Activated naive CD8-positive, alpha-beta T cell treated with anti-CD3 and anti-CD28 coated beads, Interleukin-2, amount 50 U/mL, for 16 hours (primary cell): Measurements from ENCODE around the gene KRT3.

Experiments used
- DNase-seq: peaks from one replicate; pipeline ENCODE4 v3.0.0-alpha.2; 2020; ENCODE audit warnings: low read depth, low spot score

The KRT3 gene

DNA sequence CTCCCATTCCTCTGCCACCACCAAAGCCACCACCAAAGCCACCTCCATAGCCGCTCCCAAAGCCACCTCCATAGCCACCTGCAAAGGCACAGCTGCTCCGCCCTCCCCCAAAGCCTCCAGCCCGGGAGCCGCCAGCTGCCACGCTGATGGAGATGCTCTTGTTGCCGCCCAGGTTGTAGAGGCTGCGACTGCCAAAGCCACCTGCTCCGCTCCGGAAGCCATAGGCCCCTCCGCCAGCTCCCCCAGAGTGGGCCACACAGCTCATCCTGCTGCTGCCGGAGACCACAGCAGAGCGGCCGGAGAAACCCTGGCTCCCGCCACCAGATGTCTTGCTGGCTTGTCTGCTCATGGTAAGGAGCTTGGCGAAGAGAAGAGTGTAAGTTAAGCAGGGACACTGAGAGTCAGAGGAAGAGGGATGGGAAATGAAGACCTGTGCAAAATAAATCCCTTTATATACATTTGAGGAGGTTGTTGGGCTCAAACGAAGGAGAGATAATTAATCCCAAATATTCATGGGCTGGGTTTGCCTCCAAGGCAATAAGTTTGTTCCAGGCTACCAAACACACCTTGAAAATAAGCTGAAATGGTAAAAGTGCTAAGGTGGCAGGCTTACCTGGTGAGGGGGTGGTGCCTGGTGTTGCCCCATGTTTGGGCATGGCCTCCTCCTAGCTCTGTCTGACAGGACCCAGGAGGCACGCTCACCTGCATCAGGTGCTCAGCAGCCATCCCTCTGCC, at the start of gene KRT3:
Gene KRT3 (minus strand): TSS at position 424 of the 735 bp plus-strand sequence. CDS start 75 bp downstream, at position 349.
- no peak for DNase-seq

DNA sequence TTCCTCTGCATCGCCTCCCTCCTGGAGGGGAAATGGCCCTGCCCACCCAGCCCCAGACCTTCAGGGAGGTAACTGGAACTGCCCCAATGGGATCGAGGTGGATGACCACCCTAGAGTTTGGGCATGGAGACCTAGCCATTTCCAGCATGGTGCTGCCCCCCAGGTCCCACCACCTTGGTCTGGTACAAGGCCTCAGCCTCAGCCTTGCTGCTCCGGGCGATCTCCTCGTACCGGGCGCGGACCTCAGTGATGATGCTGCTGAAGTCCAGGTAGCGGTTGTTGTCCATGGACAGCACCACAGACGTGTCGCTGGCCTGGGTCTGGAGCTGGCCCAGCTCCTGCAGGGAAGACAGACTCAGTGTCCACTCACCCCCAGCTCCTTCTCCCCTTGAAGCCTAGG, 48.5 kb upstream of the KRT3 start:
- no peak for DNase-seq

DNA sequence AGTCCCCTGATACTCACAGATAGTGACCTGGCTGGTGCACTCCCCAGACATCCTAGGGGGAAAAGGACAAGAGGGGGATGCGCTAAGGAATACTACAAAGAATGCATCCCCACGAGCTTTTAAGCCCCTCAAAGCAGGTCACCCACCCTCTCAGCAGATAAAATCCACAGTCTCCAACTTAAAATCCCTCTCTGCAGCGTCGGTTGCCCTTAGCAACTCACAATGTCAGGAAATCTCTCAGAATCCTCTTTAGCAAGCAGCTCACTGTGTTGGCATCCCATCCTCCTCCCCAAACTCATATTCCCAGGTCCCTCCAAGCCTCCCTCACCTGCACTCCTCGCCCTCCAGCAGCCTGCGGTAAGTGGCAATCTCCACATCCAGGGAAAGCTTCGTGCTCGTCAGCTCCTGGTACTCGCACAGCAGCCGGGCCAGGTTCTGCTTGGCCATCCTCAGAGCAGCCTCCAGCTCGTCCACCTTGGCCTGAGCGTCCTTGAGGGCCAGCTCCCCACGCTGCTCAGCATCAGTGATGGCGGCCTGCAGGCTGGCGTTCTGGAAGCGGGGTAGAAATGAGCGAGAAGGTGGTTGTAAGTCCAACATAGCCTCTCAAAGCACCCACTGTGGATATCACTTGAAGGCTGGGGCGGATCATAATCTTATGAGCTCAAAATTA, 43.7 kb upstream of the KRT3 start:
- DNase-seq = no peak

DNA sequence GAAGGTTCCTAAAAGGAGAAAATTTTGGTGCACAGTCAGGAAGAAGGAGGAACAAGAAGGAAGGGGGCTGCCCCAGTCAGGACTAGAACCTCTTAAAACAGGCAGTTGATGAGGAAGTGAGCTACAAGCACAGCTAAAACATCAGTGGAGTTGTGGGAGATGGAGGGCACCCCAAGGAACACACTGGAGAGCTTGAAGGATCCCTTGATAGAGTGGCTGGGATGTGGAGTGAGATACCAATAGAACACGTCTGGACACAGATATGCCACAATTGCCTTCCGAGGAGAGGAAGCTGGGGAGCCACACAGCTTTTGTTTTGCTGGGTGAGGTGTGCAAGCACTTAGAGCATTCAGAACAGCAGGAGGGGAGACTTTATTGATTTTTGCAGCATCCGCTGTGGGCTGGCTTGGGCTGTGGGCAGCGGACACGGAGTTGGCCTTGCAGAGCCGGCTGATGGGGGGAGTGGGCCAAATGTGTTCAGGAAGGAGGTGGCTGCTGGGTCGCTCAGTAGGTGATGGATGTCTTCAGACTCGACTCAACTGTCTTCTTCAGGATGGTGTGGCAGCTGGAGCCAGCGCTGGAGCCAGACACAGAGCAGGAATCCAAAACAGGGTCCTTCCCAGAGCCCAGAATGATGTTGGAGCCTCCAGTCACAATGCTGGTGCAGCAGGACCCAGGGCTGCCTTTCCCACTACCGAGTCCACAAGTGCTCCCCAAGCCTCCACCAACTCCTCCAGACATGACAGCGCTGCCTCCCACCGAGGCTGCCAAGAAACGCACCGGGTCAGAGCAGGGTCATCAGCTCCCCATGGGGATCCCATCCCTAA, 42.9 kb upstream of the KRT3 start:
- no peak for DNase-seq

DNA sequence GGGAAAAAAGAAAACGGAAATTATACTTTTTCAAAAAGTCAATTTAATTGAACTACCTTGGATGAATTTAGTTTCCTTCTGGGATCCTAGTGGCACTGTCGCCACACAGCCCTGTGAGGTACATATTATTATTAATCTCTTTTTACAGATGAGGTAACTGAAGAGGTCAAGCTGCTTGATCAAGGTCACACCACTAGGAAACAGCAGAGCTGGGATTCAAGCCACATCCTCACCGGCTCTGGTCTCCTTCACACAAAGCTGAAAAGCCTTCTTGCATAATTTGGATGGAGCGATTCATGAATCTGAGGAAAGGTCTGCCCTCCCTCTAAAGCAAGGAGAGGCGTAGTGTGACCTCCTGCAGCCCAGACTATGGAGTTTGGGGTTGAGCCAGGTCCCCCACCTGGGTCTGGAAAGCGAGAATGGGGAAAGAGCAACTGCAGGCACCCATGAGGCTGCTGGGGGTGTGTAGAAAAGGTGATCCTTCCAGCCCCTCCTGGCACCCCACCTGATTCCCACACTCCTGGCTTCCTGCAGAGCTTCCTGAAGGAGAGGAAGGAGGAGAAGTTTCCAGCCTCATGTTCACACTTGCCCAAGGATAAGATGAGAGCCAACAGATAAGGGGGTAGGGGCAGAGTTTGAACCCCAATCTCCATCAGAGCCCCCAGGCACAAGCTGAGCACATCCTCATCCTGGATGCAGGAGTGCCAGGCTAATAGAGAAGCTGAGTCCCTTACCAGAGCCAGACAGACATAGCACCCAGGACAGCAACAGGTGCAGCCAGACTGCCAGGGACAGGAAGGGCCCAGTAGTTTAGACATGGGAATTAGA, 42.1 kb upstream of the KRT3 start:
- no peak for DNase-seq

DNA sequence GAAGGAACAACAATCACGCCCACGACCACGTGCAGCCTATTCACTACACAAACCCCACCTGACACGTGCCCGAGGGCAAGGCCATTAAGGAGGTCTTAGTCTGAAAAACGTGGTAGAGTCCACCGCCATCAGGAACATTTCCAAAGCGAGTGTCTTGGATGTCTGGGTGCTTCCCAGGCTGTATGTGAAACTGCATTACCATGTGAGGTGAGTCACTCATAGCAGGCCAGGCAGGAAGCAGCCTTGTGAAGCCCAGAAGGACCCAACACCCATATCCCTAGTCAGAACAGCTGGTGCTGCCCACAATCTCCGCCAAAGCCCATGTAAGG, 41.5 kb upstream of the KRT3 start:
- no peak for DNase-seq

DNA sequence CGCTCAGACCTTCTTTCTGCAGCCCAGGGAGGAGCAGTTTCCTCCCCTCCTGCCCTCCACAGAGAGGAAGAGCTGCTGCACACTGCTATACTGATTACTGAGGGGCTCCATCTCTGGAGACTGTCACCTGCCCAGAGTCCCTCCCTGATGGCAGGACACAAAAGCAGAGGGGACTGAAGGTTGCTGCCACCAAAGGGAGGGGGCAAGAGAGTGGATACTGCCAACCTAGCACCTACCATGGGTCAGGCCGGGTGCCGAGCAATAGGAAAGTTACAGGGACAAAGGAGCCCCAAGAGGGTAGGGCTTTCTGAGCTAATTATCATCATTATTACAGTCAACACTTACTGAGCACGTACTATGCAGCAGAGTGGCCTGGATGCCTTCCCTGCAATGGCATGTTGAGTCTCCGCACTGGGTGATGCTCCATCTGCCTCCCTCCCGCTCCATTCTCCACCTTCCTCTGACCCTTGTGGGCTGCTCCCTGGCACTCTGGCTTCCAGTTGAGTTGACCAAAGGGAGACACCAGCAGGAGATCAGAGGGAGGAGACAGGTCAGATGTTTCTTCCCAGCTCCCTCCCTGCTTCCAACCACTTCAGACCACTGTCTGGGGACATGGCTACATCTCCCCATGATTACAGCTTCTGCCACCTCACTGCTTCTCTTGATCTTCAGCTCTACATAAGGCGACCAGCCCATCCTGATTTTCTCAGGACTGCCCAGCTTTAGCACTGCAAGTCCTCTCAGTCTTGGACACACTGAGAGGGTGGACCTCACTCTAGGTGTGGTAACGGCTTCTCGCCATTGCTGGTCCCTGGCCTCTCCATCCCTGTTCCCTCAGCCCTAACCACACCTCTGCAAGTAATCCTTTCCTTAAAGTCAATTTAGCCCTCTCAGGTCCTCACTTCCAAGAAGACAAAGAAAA, 40.8 kb upstream of the KRT3 start:
- no peak for DNase-seq

DNA sequence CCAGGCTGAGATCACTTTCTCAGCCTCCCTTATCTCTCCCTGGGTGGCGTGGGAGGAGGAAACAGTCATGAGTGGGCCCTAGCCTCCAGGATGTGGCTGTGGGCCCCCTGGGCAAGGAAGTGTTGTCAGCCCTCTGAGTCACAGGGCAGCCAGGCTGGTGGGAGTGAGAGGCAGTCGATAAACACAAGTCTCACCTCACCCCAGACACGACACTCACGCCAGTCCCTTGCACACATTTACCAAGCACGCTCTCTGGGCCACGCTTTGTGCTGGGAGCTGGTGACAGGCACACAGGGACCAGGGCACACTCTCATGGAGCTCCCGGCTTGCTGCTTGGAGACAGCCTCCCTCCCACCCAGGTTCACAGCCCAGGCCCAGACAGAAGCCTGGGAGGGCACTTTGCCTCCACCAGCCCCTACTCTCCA, 40.1 kb upstream of the KRT3 start:
- peak; percentile 62 for DNase-seq

DNA sequence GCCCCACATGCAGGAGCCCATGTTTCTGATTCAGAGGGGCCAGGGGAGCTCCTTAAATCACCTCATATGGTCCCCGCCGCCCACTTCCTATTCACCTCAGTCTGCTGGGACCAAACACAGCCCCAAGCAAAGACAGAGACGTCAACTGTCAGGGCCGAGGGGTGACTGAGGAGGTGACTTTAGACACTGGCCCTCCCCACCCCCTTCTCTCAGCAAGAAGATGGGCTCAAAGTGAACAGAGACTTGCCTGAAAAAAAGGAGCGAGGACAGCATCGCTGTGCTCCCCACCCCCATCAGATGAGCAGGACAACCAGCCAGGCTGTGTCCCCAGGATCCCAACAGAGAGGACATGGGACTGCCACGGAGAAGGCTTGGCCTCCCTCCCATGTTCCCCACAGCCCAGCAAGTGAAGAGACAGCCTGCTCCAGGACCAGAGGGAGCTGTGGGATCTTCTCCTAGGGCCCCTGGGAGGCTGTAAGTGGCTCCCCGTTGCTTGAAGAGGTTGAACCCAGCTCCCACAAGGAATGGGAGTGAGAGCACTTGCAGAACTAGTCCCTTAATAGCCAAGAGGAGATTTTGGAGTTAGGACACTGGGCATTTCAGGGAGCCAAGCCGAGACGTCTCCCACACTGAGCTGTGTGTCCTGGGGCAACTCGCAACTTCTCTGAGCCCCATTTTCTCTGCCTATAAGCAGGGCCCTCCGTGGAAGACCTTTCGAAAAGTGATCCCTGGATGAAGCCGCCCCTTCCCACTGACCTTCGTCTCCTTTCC, 39.5 kb upstream of the KRT3 start:
- DNase-seq = no peak

DNA sequence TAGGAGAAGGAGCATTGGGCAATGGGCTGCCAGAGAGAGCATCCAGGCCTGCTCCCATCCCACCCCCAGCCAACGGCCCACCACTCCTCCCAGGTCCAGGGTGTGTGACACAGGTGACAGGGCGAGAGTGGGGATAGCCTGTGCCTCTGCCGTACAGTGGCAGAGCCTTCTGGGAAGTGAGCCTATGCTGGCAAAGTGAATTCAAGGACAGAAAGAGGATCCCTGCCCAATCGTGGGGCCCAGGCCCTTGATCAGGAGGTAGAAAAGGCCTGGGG, 38.7 kb upstream of the KRT3 start:
- no peak for DNase-seq

DNA sequence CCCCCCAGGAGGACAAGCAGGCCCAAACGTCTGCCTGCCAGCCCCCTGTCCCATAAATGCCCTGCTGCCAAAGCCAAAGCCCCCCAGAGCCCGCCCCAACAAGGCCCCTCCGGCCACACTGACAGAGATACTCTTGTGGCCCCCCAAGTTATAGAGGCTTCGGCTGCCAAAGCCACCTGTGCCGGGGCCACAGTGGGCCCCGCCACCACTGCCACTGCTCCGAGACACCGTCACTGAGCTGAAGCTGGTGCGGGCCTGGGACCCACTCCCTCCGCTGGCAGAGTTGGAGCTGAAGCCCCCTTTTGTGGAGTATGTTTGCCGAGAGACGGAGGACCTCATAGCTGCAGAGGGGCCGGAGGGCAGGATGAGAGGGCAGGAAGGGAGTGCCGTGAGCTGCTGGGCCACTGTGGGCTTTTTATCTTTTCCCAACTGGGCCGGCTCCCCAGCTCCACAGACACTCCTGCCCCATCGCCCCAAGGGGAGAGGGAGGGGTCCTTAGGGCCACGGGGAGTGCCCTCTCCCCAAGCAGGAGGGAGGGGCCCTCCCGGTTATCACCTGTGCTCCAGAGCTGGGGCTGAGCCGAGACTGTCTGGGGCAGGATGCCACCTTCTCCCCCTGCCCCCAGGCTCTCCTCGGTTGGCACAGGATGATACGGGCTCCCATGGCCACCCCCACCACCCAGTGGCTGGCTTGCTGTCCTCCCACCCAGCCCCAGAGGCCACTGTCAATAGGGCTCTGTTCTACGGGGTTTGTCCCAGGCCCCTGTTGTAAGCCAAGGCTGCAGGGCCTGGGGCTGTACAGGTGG, 38.2 kb upstream of the KRT3 start, which contains the start of gene KRT79:
Gene KRT79 (minus strand): TSS at position 390 of the 805 bp plus-strand sequence. CDS start 51 bp downstream, at position 339.
- DNase-seq = no peak

DNA sequence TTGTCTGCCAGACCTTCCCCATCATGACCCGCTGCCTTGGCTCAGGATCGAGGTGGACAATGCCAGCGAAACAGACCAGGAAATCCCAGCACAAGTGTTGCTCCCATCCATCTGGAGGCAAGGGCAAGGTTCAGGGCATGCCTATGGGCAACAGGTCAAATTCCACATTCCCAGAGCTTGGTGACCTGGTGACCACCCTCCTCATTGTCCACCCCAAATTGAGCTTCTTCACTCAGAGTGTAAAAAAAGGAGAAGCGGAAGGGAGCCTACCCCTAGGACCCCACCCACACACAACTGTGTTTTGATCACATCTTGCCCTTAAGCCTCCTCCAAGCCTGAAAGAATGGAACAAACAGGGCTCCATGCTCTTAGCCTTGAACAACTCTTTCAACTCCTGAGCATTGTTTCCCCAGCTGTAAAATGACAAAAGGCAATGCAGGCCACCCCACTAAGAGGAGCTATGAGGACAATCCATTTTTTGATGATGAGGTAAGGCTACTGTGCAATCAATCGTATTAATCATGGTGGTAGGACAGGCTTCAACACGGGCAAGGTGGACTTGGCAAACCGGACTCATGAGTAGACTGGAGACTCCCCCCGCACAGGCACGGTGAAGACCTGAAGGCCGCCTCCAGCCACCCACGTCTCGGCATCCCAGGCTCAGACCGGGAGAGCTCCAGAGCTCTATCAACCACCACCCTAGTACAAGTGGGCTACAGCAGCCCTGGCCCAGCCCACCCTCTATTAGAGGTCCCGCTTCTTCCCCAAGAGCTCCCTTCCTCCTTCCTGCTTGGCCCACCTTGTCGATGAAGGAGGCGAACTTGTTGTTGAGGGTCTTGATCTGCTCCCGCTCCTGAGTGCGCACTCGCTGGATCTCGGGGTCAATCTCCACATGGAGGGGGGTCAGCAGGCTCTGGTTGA, 37.3 kb upstream of the KRT3 start:
- DNase-seq = no peak

DNA sequence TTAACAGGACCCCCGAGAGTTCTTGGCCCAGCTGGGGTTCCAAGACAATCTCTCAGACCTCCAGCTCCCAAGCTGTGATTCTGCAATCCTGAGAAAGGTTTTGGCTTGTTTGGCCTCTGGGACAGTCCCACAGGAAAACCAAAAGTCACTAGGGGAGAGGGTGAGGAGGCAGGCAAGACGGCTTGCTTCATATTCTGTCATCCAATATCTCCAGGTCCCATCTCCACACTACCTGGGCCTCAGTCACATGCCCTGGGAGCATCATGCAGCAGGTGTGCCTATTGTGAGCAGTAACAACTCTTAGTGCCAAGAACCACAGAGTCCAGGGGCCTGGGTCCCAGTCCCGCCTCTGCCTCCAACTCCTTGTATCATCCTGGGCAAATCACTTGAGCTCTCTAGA, 36.5 kb upstream of the KRT3 start:
- DNase-seq = no peak

DNA sequence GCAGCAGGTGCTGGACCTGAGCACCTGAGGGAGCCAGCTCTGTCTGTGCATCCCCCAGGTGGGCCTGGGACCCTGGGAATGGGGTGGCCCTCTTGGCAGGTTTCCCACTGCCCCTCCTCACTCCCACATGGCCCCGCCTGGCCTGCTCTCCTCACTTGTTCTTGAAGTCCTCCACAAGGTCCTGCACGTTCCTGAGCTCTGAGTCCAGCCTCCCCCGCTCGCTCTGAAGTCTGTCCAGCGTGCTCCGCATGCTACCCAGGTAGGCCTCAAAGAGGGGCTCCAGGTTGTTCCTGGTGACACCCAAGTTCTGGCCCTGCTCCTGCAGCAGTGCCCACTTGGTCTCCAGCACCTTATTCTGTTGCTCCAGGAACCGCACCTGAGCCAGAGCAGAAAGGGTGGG, 35.3 kb upstream of the KRT3 start:
- DNase-seq = no peak

DNA sequence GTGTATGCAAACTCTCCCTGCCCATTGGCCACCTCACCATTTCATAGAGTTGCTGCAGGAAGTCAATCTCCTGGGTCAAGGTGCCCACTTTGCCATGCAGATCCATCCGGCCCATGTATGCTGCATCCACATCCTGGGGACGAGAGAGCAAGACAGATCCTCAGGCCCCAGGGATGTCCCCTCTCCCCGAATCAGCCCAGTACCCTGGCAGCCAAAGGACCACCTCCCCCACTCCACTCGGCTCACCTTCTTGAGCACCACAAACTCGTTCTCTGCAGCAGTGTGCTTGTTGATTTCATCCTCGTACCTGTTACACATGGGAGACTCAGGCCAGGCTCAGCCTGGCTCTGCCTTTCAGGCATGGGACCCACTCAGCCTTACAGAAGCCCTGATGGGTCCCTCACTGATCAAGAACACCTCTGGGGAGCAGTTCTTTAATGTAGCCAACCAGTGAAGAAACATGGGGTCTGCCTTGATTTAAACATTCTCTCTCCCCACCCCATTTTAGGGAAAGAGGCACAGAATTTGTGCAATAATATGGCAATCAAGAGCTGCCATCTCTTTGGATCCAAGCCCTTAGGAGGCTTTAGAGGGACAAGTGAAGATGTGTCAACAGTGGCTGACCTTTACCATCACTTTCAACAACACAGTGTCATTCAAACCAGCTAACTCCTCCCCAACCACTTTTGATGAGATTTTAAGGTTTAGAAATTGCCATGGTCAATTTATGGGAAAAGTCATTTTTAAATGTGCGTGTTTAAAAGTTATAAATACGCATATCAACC, 34.3 kb upstream of the KRT3 start:
- DNase-seq = no peak

DNA sequence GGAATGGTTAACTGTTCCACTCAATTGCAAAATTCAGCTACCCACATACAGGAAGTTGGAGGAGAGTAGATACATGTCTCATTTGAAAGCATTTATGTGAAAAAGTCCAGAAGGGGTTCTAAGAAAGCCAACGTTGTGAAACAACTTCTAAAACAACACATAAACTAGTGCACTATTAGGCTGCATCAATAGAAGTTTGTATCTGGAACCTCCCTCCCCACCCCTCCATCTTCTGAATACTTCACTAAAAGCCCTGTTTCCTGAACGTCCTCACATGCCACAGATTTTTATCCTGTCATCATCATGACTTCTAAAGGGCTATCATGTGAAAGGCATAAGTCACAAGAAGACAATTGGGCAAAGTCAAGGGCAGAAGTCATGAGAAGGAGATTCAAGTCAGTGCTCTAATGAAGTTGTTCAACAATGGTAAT, 32.7 kb upstream of the KRT3 start:
- no peak for DNase-seq

DNA sequence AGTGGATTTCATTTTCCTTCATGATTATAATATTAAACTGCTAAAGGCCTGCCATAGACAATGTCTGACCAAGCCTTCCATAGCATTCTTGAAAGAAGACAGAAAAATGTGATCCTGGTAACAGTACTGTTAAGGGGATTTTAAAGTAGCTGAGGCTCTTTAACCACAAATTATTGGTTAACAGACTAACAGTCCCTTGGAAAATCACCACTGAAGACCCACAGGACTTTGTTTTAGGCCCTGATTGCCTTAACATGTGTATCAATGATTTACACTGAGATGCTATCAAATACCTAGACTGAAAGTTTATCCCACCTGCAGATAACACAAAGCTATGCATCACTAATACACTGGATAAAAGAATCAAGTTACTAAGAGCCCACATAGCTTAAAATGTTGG, 32.2 kb upstream of the KRT3 start:
- no peak for DNase-seq
